Caki2 (cell line): ENCODE data around the gene TMEM50A. TPM values are rescaled to one million over a fixed set of nuclear protein-coding genes. Genes with fewer than 3 reads are reported as not detected.

Experiments used
- total RNA-seq: library from RNA; depleted of rRNA; stranded (reverse); fragments of >200 nt; shearing (Covaris generic); gene quantifications from 2 replicates; pipeline ENCODE4 v1.2.3, GENCODE V29; 2014; ENCODE audit warnings: low replicate concordance; rRNA removed

Gene TMEM50A
- total RNA-seq, 1 experiment from 2014 or later, result 64.1 TPM

Other genes starting within 250 kb of the TMEM50A start
- 36.4 and 59.2 TPM in 2 replicates for gene SYF2, start 105.8 kb upstream of the TMEM50A start, total RNA-seq
- 18.3 and 19.9 TPM in 2 replicates for gene RSRP1, start 90.9 kb upstream of the TMEM50A start, total RNA-seq
- not detected in 2 replicates for gene RHD, start 65.8 kb upstream of the TMEM50A start, total RNA-seq
- 0.68 TPM in 1 of 2 replicates, not detected in the other for gene RHCE, start 82.5 kb downstream of the TMEM50A start, total RNA-seq
- 12.0 and 15.0 TPM in 2 replicates for gene MACO1, start 92.6 kb downstream of the TMEM50A start, total RNA-seq
- 4.6 and 8.4 TPM in 2 replicates for gene LDLRAP1, start 205.3 kb downstream of the TMEM50A start, total RNA-seq